ENCODE results near the gene TRPM8. TPM values are rescaled to one million over a fixed set of nuclear protein-coding genes. Genes with fewer than 3 reads are reported as not detected.
A peak's percentile ranks its signal among the peaks of the same experiment; 100 is the strongest.
"Not testable (repeated sequence)": the region's sequence is repeated elsewhere in the genome, so short reads cannot be mapped to it uniquely, and the experiment has no call there.

Gene TRPM8
- not detected for total RNA-seq
- polyA plus RNA-seq = not detected
- long read RNA-seq, donor 1 = 0 reads
- long read RNA-seq, donor 2 = 0 reads
- long read RNA-seq, donor 3 = 0 reads
- long read RNA-seq, donor 4 = 0 reads
- long read RNA-seq, donor 5 = 0 reads
- long read RNA-seq, donor 6 = 0 reads
- long read RNA-seq, donor 7 = 0 reads
- long read RNA-seq, donor 8 = 0 reads
- long read RNA-seq, donor 9 = 0 reads
- long read RNA-seq, donor 10 = 0 reads

- Histone ChIP-seq H3K27ac (no peak within 1 kb of the TSS), H3K4me1 (no peaks in the 10 kb centered on the region), H3K36me3 (no peaks in the 10 kb centered on the region), H3K27me3 (peaks cover 0 to 18% (median 0%) of the 10 kb centered on the region in 3 donors), H3K9me3 (no peaks in the 10 kb centered on the region), H3K4me3 (no peak within 1 kb of the TSS)
- intact Hi-C loops (cut with DNase I; ENCODE audit: low total_unique reads) = no loop called here
- no peak for DNase-seq
- no peak for TF ChIP-seq POLR2AphosphoS5 (IDR thresholded peaks at IDR 0.05)
- 35 to 42% (median 37%) methylated on average over 5 of the region's 5 CpGs for whole genome bisulfite sequencing, 5 donors
These were observed at the start of gene TRPM8 for GRCh38 chr2:233917116-233917515. Gene TRPM8, plus strand, starts transcription at chr2:233917373. Its CDS starts 9,165 bp downstream, at chr2:233926538.

GRCh38 chr2:233867993-233868532 lies 49.1 kb upstream of the TRPM8 start, which contains the start of gene MSL3B:
Gene MSL3B, minus strand, starts transcription at chr2:233868386.
- Histone ChIP-seq H3K4me3 (peak within 1 kb of the TSS; percentile 42 to 60 (median 49)), H3K4me1 (peaks cover 0 to 8% (median 0%) of the 10 kb centered on the region in 4 donors), H3K36me3 (no peaks in the 10 kb centered on the region), H3K27me3 (peaks cover 0 to 6% (median 0%) of the 10 kb centered on the region in 3 donors), H3K27ac (peak within 1 kb of the TSS in 3 of 5 donors; percentile 50 to 61 (median 56)), H3K9me3 (peaks cover 0 to 15% (median 11%) of the 10 kb centered on the region in 4 donors)
- peak; percentile 51 to 87 for DNase-seq
- 6 to 12% (median 10%) methylated on average over 50 of the region's 50 CpGs for WGBS, 5 donors
- intact Hi-C loops (cut with DNase I; ENCODE audit: low total_unique reads) = no loop called here
- no peak for TF ChIP-seq POLR2A (IDR thresholded peaks at IDR 0.05)
- peak in 2 of 3 donors; percentile 14 to 40 for TF ChIP-seq POLR2AphosphoS5 (IDR thresholded peaks at IDR 0.05)

GRCh38 chr2:233871432-233871831 lies 45.7 kb upstream of the TRPM8 start:
- 58 to 68% (median 64%) methylated on average over 4 of the region's 4 CpGs for WGBS, 5 donors
- DNase-seq = no peak
- intact Hi-C loops (cut with DNase I; ENCODE audit: low total_unique reads) = no loop called here
- Histone ChIP-seq H3K4me1 (peaks cover 0 to 8% (median 0%) of the 10 kb centered on the region in 4 donors), H3K36me3 (no peaks in the 10 kb centered on the region), H3K9me3 (peaks cover 0 to 15% (median 8%) of the 10 kb centered on the region in 4 donors), H3K4me3 (no peak overlapping the region), H3K27me3 (peaks cover 0 to 19% (median 0%) of the 10 kb centered on the region in 3 donors), H3K27ac (no peak overlapping the region)
- TF ChIP-seq POLR2AphosphoS5 (IDR thresholded peaks at IDR 0.05) (no peak), POLR2A (IDR thresholded peaks at IDR 0.05) (no peak), CTCF (IDR thresholded peaks at IDR 0.05) (no peak), EP300 (IDR thresholded peaks at IDR 0.05) (no peak)

- H3K4me1 ChIP-seq; H3K4me3 ChIP-seq; H3K27ac ChIP-seq; DNase-seq; H3K36me3 ChIP-seq; intact Hi-C loops (cut with DNase I; ENCODE audit: low total_unique reads): not testable (repeated sequence)
- Histone ChIP-seq H3K27me3 (peaks cover 0 to 19% (median 0%) of the 10 kb centered on the region in 3 donors), H3K9me3 (peaks cover 0 to 15% (median 8%) of the 10 kb centered on the region in 4 donors)
- WGBS, 5 donors = 37 to 53% (median 46%) methylated on average over 2 of the region's 2 CpGs
These were observed 45.0 kb upstream of the TRPM8 start for GRCh38 chr2:233872125-233872524.

- Histone ChIP-seq H3K4me1 (no peaks in the 10 kb centered on the region), H3K27ac (no peak overlapping the region), H3K27me3 (peaks cover 0 to 10% (median 0%) of the 10 kb centered on the region in 3 donors), H3K36me3 (no peaks in the 10 kb centered on the region), H3K4me3 (no peak overlapping the region), H3K9me3 (peaks cover 0 to 28% (median 22%) of the 10 kb centered on the region in 4 donors)
- intact Hi-C loops (cut with DNase I; ENCODE audit: low total_unique reads) = no loop called here
- DNase-seq = no peak
- no peak for TF ChIP-seq CTCF (IDR thresholded peaks at IDR 0.05)
- no peak for TF ChIP-seq POLR2AphosphoS5 (IDR thresholded peaks at IDR 0.05)
- no peak for TF ChIP-seq POLR2A (IDR thresholded peaks at IDR 0.05)
- TF ChIP-seq EP300 (IDR thresholded peaks at IDR 0.05) = no peak
These were observed 34.8 kb upstream of the TRPM8 start for GRCh38 chr2:233882353-233882752.

GRCh38 chr2:233892793-233893192 lies 24.4 kb upstream of the TRPM8 start:
- no peak for DNase-seq
- 81 to 91% (median 84%) methylated on average over 2 of the region's 2 CpGs for WGBS, 5 donors
- Histone ChIP-seq H3K4me1 (no peaks in the 10 kb centered on the region), H3K36me3 (no peaks in the 10 kb centered on the region), H3K27ac (no peak overlapping the region), H3K27me3 (peaks cover 0 to 5% (median 0%) of the 10 kb centered on the region in 3 donors), H3K9me3 (no peaks in the 10 kb centered on the region), H3K4me3 (no peak overlapping the region)
- intact Hi-C loops (cut with DNase I; ENCODE audit: low total_unique reads) = no loop called here
- TF ChIP-seq POLR2AphosphoS5 (IDR thresholded peaks at IDR 0.05) (no peak), CTCF (IDR thresholded peaks at IDR 0.05) (no peak), EP300 (IDR thresholded peaks at IDR 0.05) (no peak), POLR2A (IDR thresholded peaks at IDR 0.05) (no peak)

- H3K4me3 ChIP-seq; DNase-seq; intact Hi-C loops (cut with DNase I; ENCODE audit: low total_unique reads); H3K36me3 ChIP-seq; H3K27ac ChIP-seq; H3K27me3 ChIP-seq; H3K9me3 ChIP-seq; H3K4me1 ChIP-seq: not testable (repeated sequence)
- WGBS, 5 donors = 72 to 81% (median 77%) methylated on average over 2 of the region's 2 CpGs
These were observed 20.9 kb upstream of the TRPM8 start for GRCh38 chr2:233896253-233896652.

Data from stomach (tissue), 19 donors.